ENCODE measurements around the gene PKIB. TPM values are rescaled to one million over a fixed set of nuclear protein-coding genes. Genes with fewer than 3 reads are reported as not detected.
"Not testable (repeated sequence)": the region's sequence is repeated elsewhere in the genome, so short reads cannot be mapped to it uniquely, and the experiment has no call there.

PKIB gene, protein sequence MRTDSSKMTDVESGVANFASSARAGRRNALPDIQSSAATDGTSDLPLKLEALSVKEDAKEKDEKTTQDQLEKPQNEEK
- polyA plus RNA-seq (ENCODE audit: insufficient read length): 1.3 TPM
- long read RNA-seq, donor 1: 0 reads
- long read RNA-seq, donor 2, partial matches to known transcripts: 0 of 1 reads
- long read RNA-seq, donor 2, other reads (novel, unspliced or antisense): 0 of 1 reads
- long read RNA-seq, donor 3: 0 reads
- long read RNA-seq, donor 4: 0 reads
- long read RNA-seq, donor 5, partial matches to known transcripts: 0 of 1 reads
- long read RNA-seq, donor 5, other reads (novel, unspliced or antisense): 0 of 1 reads
- long read RNA-seq, donor 6: 0 reads
- long read RNA-seq, donor 7: 0 reads
- long read RNA-seq, donor 8: 0 reads

DNA sequence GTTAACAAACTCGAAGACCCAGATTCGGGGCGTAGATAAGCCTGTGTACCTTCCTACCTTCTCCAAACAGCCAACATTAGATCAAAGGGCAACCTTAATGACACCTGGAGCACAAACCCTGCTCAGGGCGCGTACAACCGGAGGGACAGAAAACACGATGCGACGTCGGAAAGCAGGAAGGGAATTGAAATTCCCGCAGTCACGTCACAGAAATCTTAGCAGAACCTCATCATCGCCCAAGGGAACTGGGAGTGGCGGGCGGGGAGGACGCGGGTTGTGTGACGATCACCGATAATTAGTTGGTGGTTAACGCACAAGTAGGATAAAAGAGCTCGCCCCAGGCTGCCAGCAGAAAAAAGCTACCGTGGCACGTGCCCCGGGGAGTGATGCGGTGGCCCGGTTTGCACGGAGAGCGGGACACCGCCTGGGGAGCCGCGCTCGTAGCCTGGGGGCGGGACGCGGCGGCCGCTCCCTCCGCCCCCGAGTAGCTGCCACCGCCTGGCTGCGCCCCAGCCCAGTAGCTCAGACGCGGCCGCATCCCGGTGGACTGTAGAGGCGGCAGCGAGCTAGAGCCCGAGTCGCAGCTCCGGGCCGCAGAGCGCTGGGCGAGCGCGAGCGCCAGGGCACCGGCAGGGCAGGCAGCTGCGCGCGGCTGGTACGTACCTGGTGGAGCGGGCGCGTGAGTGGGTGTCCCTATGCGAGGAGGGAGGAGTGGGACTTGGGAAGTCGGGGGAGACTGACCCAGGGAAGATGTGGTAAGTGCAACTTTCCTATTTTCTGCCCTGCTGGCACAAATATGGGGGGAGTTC lies at the start of gene PKIB:
Gene PKIB, plus strand, starts transcription at position 525 of the 809 bp plus-strand sequence. CDS start 107,390 bp downstream, outside the sequence.
- DNase-seq: peak; percentile 68

DNA sequence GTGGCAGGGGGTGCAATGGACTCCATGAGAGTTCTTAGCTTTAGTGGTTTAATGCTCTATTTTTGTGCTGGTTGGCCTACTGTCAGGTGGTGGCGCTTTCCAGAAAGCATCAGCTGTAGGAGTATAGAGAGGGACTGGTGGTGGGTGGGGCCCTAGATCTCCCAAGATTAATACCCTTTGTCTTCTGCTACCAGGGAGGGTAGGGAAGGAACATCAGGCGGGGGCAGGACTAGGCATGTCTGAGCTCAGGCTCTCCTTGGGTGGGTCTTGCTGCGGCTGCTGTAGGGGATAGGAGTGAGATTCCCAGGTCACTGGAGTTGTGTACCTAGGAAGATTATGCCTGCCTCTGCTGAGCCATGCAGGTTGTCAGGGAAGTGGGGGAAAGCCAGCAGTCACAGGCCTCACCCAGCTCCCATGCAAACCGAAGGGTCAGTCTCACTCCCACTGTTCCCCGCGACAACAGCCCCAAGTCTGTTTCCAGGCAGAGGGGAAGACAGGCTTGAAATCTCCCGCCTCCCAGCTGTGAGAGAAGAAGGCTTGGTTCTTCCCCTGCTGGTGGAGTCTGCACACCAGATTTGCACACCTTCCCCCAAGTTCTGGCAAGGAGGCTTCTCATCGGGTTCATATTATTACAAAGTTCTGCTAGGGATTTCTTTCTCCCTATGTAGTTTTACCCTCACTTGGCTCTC lies 46.7 kb upstream of the PKIB start:
- no peak for DNase-seq

- DNase-seq: no peak
These were observed 46.0 kb upstream of the PKIB start for GRCh38 chr6:122564230-122564629.

- no peak for DNase-seq
These were observed 44.5 kb upstream of the PKIB start for GRCh38 chr6:122565708-122566107.

- no peak for DNase-seq
These were observed 43.2 kb upstream of the PKIB start for GRCh38 chr6:122567034-122567433.

GRCh38 chr6:122568350-122568749 lies 41.9 kb upstream of the PKIB start:
- DNase-seq: no peak

- no peak for DNase-seq
These were observed 41.4 kb upstream of the PKIB start for GRCh38 chr6:122568797-122569221.

DNA sequence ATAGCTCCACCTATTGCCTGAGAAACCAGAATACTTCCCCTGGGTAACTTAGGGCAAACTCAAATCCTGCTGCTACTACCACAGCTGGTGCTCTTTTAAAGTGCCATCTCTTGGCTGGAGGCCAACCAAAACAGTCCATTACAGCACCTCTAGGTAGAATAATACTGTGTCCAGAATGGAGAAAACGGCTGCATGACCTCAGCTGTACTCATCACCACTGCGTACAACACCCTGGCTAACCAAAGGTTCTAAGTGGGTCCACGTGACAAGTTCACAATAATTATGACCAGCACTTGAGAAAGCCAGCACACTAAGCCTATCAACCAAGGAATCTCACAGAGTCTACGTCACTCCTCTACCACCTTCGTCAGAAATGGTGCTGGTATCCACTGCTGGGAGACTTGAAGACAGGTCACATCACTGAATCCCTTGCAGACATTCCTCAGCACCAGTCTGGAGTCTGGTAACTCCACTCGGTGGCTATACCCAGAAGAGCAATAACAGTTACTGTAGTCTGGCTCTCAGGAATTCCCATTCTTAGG lies 40.9 kb upstream of the PKIB start:
- no peak for DNase-seq

GRCh38 chr6:122571888-122572287 lies 38.3 kb upstream of the PKIB start:
- no peak for DNase-seq

- no peak for DNase-seq
These were observed 33.3 kb upstream of the PKIB start for GRCh38 chr6:122576888-122577287.

DNA sequence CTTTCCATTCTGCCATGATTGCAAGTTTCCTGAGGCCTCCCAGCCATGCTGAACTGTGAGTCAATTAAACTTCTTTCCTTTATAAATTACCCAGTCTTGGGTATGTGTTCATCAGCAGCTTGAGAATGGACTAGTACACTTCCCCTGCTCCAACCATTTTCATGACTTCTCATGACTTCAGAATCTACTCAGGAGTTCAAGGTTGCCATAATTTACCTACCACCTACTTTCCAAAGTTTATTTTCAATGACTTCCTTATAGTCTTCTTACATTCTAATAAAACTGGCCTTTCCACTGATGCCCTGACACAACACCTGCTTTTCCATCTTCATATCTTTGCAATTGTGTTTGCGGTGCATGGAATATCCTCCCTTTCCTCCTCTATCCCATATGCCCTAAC lies 31.2 kb upstream of the PKIB start:
- DNase-seq: no peak

- no peak for DNase-seq
These were observed 29.5 kb upstream of the PKIB start for GRCh38 chr6:122580737-122581136.

- DNase-seq: no peak
These were observed 21.1 kb upstream of the PKIB start for GRCh38 chr6:122589115-122589514.

- not testable (repeated sequence) for DNase-seq
These were observed 11.9 kb upstream of the PKIB start for GRCh38 chr6:122598295-122598694.

DNA sequence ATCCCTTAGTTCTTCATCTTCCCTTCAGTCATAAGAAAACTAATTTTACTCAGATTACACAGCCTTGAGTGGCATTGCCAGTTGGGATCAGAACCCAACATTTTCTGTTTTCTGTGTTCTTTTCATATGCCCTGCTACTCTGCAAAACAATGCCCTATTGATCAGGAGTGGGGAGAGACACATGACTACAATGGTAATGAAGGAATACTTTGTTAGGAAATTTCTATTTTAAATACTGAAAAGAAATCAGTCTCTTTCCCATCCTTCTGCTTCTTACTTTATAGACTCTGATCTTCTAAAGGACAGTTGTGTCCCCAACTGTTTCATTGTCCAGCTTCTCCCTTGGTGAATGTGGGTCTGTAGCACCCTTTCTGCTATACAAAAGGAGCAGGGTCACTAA lies 5.5 kb upstream of the PKIB start:
- DNase-seq: no peak

GRCh38 chr6:122610690-122611455 lies 668 bp downstream of the PKIB start:
- peak; percentile 32 for DNase-seq

- no peak for DNase-seq
These were observed 2.6 kb downstream of the PKIB start for GRCh38 chr6:122612838-122613237.

- DNase-seq: no peak
These were observed 4.1 kb downstream of the PKIB start for GRCh38 chr6:122614303-122614702.

DNA sequence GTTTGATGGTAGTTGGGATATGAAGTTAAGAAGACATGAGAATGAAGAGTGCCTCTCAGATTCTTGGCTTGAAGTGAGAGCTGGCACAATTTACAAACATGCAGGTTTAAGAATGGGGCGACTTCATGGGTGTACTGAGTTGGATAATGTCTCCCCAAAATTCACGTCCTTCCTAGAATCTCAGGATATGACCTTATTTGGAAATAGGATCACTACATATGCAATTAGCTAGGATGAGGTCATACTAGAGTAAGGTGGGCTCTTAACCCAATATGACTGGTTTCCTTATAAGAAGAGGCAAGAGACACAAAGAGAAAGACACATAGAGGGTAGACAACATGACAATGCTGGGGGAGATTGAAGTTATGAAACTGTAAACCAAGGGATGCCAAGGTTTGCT lies 5.2 kb downstream of the PKIB start:
- DNase-seq: no peak

DNA sequence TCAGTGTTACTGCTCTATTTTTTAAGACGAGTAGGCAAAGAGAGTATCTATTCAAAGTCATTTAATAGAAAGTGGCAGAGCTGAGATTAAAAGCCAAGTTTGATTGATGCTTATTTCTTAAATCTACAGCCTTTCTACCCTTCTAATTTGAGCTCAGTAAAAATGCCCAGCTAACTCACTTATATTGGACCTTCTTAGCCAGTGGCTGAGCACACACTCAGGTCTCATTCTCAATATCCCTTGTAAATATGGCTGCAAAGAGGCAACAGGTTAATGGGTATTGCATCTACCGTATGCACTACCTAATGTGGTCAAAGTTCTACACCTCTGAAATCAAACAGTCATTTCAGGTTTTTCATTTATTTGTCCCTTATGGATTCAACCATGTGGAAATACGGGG lies 6.7 kb downstream of the PKIB start:
- DNase-seq: no peak

- no peak for DNase-seq
These were observed 9.1 kb downstream of the PKIB start for GRCh38 chr6:122619309-122619708.

DNA sequence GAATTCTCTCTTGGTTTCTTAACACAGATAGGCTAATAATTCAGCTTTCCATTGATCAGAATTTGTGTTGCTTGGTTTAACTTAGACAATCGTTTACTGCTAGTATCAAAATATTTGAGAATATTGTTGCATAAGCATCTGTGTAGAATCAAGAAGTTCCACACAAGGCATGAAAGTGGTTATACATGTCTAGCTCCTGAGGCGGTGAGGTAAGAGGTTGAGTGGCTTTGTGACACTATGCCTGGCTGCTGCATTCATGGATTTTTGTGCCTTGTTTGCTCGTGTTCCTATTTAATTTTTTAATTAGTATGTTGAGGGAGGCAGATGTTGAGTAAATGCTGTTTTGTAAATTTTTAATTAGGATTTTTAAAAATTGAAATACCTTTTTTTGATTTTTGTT lies 10.2 kb downstream of the PKIB start:
- no peak for DNase-seq

Measured in left kidney (tissue), 8 donors.